ENCODE results near the gene PROK2. TPM values are rescaled to one million over a fixed set of nuclear protein-coding genes. Genes with fewer than 3 reads are reported as not detected.

The PROK2 gene
- total and polyA plus RNA-seq, 2 experiments from 2014 or later = 2.1 to 2.3 TPM

DNA sequence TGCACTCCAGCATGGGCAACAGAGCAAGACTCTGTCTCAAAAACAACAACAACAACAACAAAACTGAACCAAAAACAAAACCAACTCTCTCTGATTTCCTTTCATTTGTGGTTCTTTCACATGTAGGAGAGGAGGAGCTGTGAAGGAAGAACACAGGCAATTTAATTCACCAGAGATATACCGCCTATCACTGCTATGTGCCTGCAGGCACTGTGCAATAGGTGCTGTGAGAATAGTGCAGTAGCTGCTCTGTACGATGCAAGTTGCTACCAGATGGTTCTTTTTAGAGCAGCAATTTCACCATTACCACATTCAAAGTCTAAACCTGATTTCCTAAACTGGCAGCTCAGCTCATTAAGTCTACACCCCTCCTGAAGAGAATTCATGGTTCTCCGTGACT, 11.3 kb upstream of the PROK2 start:
- H3K9me3 Mint-ChIP-seq = no peaks in the 10 kb centered on the region
- no peaks in the 10 kb centered on the region for H3K79me2 ChIP-seq (replicated peaks; ENCODE audit: insufficient read depth)
- ATAC-seq = no peak

More for the DNA sequence above, 11.3 kb upstream of the PROK2 start:
- no peaks in the 10 kb centered on the region for H4K20me1 ChIP-seq (replicated peaks; ENCODE audit: insufficient read depth)
- Mint-ChIP-seq H3K27me3 (ENCODE audit: insufficient read depth, low read depth, poor library complexity) (no peaks in the 10 kb centered on the region), H3K4me3 (no peak overlapping the region), H3K36me3 (ENCODE audit: low read depth) (no peaks in the 10 kb centered on the region), H3K27ac (no peak overlapping the region), H3K4me1 (peaks cover 19% of the 10 kb centered on the region)
- TF ChIP-seq REST (IDR thresholded peaks at IDR 0.05; ENCODE audit: unreplicated experiment) = no peak
- TF ChIP-seq, protein P1, sequence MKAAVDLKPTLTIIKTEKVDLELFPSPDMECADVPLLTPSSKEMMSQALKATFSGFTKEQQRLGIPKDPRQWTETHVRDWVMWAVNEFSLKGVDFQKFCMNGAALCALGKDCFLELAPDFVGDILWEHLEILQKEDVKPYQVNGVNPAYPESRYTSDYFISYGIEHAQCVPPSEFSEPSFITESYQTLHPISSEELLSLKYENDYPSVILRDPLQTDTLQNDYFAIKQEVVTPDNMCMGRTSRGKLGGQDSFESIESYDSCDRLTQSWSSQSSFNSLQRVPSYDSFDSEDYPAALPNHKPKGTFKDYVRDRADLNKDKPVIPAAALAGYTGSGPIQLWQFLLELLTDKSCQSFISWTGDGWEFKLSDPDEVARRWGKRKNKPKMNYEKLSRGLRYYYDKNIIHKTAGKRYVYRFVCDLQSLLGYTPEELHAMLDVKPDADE (IDR thresholded peaks at IDR 0.05) = no peak
- no peak for TF ChIP-seq NANOG (IDR thresholded peaks at IDR 0.05; ENCODE audit: borderline replicate concordance)
- TF ChIP-seq STAT1 (IDR thresholded peaks at IDR 0.05; ENCODE audit: unreplicated experiment) = no peak
- TF ChIP-seq CTCF (conservative IDR thresholded peaks at IDR 0.05; ENCODE audit: low read depth in 2 of 2) = no peak
- H3K27ac ChIP-seq (ENCODE audit: low read depth) = no peak overlapping the region
- H3K27me3 ChIP-seq (ENCODE audit: insufficient read depth) = no peaks in the 10 kb centered on the region
- H3K4me1 ChIP-seq (ENCODE audit: insufficient read depth) = peaks cover 24% of the 10 kb centered on the region
- no peak overlapping the region for H3K4me3 ChIP-seq
- H2AFZ ChIP-seq = no peak overlapping the region
- no peak overlapping the region for H3K4me2 ChIP-seq
- no peak for DNase-seq (ENCODE audit: low spot score)
- no peaks in the 10 kb centered on the region for H3K9me2 ChIP-seq (ENCODE audit: insufficient read depth)
- H3K36me3 ChIP-seq (ENCODE audit: insufficient read depth) = no peaks in the 10 kb centered on the region
- H3F3A ChIP-seq (replicated peaks; ENCODE audit: low read depth) = no peaks in the 10 kb centered on the region
